ENCODE results near the gene ACP1.

GRCh38 chr2:281381-281780 is 16.6 kb downstream of the ACP1 start:
- TF ChIP-seq, protein P1, sequence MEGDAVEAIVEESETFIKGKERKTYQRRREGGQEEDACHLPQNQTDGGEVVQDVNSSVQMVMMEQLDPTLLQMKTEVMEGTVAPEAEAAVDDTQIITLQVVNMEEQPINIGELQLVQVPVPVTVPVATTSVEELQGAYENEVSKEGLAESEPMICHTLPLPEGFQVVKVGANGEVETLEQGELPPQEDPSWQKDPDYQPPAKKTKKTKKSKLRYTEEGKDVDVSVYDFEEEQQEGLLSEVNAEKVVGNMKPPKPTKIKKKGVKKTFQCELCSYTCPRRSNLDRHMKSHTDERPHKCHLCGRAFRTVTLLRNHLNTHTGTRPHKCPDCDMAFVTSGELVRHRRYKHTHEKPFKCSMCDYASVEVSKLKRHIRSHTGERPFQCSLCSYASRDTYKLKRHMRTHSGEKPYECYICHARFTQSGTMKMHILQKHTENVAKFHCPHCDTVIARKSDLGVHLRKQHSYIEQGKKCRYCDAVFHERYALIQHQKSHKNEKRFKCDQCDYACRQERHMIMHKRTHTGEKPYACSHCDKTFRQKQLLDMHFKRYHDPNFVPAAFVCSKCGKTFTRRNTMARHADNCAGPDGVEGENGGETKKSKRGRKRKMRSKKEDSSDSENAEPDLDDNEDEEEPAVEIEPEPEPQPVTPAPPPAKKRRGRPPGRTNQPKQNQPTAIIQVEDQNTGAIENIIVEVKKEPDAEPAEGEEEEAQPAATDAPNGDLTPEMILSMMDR (IDR thresholded peaks at IDR 0.05) = no peak
- TF ChIP-seq EZH2 (IDR thresholded peaks at IDR 0.05) (no peak), EZH2phosphoT487 (IDR thresholded peaks at IDR 0.05) (no peak)
